Stimulated activated naive CD8-positive, alpha-beta T cell treated with anti-CD3 and anti-CD28 coated beads, Interleukin-15, Interleukin-2, amounts not matched to agents 100 ng/mL and 50 ng/mL, for 24 hours (primary cell): ENCODE data around the gene GNAI2.

Experiments
- H3K27ac Mint-ChIP-seq: one replicate; pipeline ENCODE4 v1.8.0; 2021; ENCODE audit warnings: mild to moderate bottlenecking, mixed read lengths
- H3K27me3 Mint-ChIP-seq: one replicate; pipeline ENCODE4 v1.8.0; 2021; ENCODE audit warnings: mixed read lengths
- H3K36me3 Mint-ChIP-seq: one replicate; pipeline ENCODE4 v1.8.0; 2021; ENCODE audit warnings: low read depth, mixed read lengths
- H3K4me1 Mint-ChIP-seq: one replicate; pipeline ENCODE4 v1.8.0; 2021; ENCODE audit warnings: low read depth, mixed read lengths
- H3K4me3 Mint-ChIP-seq: one replicate; pipeline ENCODE4 v1.8.0; 2021; ENCODE audit warnings: mild to moderate bottlenecking, mixed read lengths
- H3K9me3 Mint-ChIP-seq: one replicate; pipeline ENCODE4 v1.8.0; 2021; ENCODE audit warnings: mixed read lengths

Gene GNAI2

DNA sequence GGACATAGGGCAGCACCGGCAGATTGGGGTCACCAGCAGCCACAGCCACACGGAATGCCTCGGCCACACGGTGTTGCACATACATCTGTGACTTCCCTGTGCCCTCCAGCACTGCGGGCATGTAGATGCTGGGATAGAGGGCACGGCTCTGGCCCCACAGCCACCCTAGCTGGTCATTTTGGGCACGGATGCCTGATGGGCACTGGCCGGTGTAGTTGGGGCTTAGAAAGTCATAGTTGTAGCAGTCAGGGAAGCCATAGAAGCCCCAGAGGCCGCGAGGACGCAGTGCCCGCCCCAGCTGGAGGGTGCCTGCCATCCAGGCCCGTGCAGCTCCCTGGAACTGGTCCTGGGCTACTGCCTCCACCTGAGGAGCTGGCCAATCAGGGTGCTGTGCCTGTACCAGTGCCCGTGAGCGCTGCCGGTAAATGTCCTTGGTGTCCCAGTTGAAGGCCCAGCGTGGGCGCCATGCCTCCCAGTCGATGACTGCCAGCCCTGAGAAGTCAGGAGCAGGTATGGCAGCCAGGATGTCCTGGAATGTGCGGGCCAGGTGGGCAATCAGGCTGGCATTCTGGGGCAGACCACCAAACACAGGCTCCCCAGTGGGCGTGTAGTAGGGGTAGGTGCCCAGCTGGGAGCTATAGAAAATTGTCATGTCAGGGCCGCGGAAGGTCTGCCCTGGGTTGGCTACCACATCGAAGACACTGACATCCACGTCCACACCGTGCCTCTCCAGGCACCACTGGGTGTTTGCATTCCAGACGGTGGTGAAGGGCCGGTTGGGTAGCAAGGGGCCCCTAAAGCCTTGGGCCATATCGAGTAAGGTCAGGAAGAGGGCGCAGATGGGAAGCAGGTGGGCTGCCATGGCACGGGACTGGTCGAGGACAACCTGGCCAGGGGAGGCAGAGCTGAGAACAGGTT, 66.3 kb downstream of the GNAI2 start:
- no peak overlapping the region for H3K27ac Mint-ChIP-seq
- H3K27me3 Mint-ChIP-seq, result no peaks in the 10 kb centered on the region
- H3K4me3 Mint-ChIP-seq, result no peak overlapping the region
- H3K36me3 Mint-ChIP-seq, result no peaks in the 10 kb centered on the region
- peaks cover 29% of the 10 kb centered on the region for H3K4me1 Mint-ChIP-seq
- no peaks in the 10 kb centered on the region for H3K9me3 Mint-ChIP-seq

DNA sequence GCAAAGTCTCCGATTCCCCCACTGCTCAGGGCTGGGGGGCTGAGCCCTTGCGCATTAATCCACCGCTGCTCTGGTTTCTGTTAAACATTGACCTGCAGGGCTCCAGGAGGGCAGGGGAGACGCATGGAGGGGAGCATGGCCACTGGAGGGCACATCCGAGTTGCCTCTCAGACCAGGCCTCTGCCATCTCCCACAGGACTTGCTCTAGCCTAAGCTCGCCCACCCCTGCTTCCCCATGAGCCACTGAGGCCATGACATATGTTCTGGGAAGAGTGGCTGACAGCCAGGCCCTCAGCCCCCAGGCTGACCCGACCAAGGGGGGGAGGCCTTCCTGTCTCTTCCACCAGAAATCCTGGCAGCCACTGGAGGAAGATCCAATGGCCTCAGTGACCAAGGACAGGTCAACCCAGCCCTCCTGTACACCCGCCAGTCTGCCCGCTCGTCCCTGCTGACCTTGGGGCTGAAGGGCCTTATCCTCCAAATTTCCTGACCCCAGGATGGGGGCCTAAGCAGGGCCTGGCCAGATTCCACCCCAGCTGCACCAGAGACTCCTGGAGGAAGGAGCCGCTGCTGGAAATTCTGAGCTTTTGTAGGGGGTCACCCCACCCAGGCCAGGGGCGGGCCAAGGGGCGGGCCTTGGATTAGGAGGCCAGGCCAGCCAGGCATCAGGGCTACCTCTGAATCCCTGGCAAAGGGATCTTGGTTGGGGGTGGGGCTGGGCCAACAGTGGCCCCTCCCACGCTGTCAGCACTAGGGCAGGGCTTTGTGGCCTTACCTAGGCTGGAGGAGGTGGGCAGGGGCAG, 67.2 kb downstream of the GNAI2 start, which contains the start of gene HYAL1:
Gene HYAL1 (minus strand): TSS at position 562 of the 803 bp plus-strand sequence. CDS start 618 bp downstream, outside the sequence.
- Mint-ChIP-seq H3K4me1 (peaks cover 25% of the 10 kb centered on the region), H3K27ac (no peak within 1 kb of the TSS), H3K36me3 (no peaks in the 10 kb centered on the region), H3K9me3 (no peaks in the 10 kb centered on the region), H3K27me3 (no peaks in the 10 kb centered on the region), H3K4me3 (no peak within 1 kb of the TSS)

DNA sequence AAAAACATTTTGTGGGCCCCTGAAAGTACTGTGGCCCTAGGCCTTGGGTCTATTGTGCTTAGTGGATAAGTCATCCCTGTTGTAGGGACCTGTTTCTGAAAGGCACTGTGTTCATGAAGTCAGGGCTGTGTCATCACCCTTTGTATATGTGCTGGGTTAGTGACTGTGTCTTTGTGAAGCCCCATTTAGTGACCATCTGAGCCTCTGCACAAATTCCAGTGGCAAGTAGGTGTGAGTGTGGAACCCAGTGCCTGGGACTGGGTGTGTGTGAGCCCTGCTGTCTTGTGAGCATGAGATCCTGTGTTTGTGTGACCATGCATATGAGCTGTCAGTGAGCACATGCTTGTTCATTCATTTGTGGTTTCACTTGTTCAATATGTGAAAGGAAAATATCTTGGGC, 68.6 kb downstream of the GNAI2 start:
- H3K9me3 Mint-ChIP-seq, result no peaks in the 10 kb centered on the region
- H3K27me3 Mint-ChIP-seq, result no peaks in the 10 kb centered on the region
- H3K27ac Mint-ChIP-seq, result no peak overlapping the region
- no peak overlapping the region for H3K4me3 Mint-ChIP-seq
- H3K4me1 Mint-ChIP-seq, result peaks cover 20% of the 10 kb centered on the region
- peaks cover 6% of the 10 kb centered on the region for H3K36me3 Mint-ChIP-seq
